ENCODE data around the gene HS3ST4. TPM values are rescaled to one million over a fixed set of nuclear protein-coding genes. Genes with fewer than 3 reads are reported as not detected.

HS3ST4 gene
- total and polyA plus RNA-seq, 2 of the 8 experiments (the other 6 are each of a cell fraction or from before 2014, with no cell fraction given) = 1.9 to 3.3 TPM

- no peak overlapping the region for H2BK120ac ChIP-seq (replicated peaks; ENCODE audit: low read depth, low read length)
- no peak overlapping the region for H4K5ac ChIP-seq (ENCODE audit: insufficient read length, low read depth, low read length)
- H3K18ac ChIP-seq (ENCODE audit: extremely low read depth, low read length) = no peak overlapping the region
- no peaks in the 10 kb centered on the region for H3K79me2 ChIP-seq (ENCODE audit: control insufficient read depth in 1 of 2, insufficient read depth in 2 of 2, low read length in 2 of 2)
- H3K9ac ChIP-seq (replicated peaks in 1 of 4; ENCODE audit: extremely low read depth in 1 of 4, low read depth in 3 of 4, low read length in 3 of 4) = no peak overlapping the region
- no peaks in the 10 kb centered on the region for H3K9me3 ChIP-seq (ENCODE audit: insufficient read depth in 2 of 2, low read depth in 1 of 2, low read length in 1 of 2)
- H4K8ac ChIP-seq (ENCODE audit: extremely low read depth, insufficient read depth, low read length) = no peak overlapping the region
- no peak overlapping the region for H2BK20ac ChIP-seq (ENCODE audit: low read length)
- H2AK5ac ChIP-seq (ENCODE audit: low read depth, low read length) = no peak overlapping the region
- no peak overlapping the region for H3K27ac ChIP-seq (ENCODE audit: low read depth, low read length)
- H3K23ac ChIP-seq (ENCODE audit: insufficient read length) = no peak overlapping the region
- no peak overlapping the region for H3K14ac ChIP-seq (ENCODE audit: insufficient read length)
- H3K56ac ChIP-seq (replicated peaks; ENCODE audit: insufficient read length, low read depth, low read length) = no peak overlapping the region
- no peak overlapping the region for H2BK15ac ChIP-seq (ENCODE audit: low read length)
- no peak overlapping the region for H3K4ac ChIP-seq (replicated peaks; ENCODE audit: insufficient read length, low read depth, low read length)
- no peak overlapping the region for H4K91ac ChIP-seq (replicated peaks; ENCODE audit: insufficient read length, low read length)
- ChIA-PET CTCF (ENCODE audit: partially characterized antibody) (no interaction called here), POLR2A (ENCODE audit: partially characterized antibody) (interaction anchor here (1.1 kb wide), 1 partner anchor 21 kb away, joined by 3 read pairs; no protein-coding TSS in a partner anchor)
- no peak overlapping the region for H2AFZ ChIP-seq (ENCODE audit: low read length)
- H3K4me1 ChIP-seq (replicated peaks in 1 of 4; ENCODE audit: control insufficient read depth in 3 of 4, insufficient read depth in 4 of 4, low read length in 3 of 4) = no peaks in the 10 kb centered on the region
- no peak overlapping the region for H2BK5ac ChIP-seq (ENCODE audit: low read depth, low read length)
- no peak for DNase-seq (ENCODE audit: low read depth in 1 of 2, low spot score in 2 of 2)
- no peak overlapping the region for H3K4me3 ChIP-seq (ENCODE audit: extremely low read depth in 1 of 4, insufficient read depth in 2 of 4, low read depth in 3 of 4, low read length in 4 of 4)
- H3K23me2 ChIP-seq (ENCODE audit: low read depth, low read length) = peaks cover 9% of the 10 kb centered on the region; the same call in 1 of the 2 replicates
- no peak for FAIRE-seq
- H3K79me1 ChIP-seq (ENCODE audit: low read depth, low read length) = no peaks in the 10 kb centered on the region
- H3K27me3 ChIP-seq (replicated peaks in 1 of 4; ENCODE audit: control insufficient read depth in 3 of 4, extremely low read depth in 1 of 4, insufficient read depth in 3 of 4, low read length in 3 of 4) = no peaks in the 10 kb centered on the region
- H3K36me3 ChIP-seq (ENCODE audit: control insufficient read depth in 2 of 4, insufficient read depth in 4 of 4, low read length in 3 of 4) = no peaks in the 10 kb centered on the region
- no peak overlapping the region for H2BK12ac ChIP-seq (ENCODE audit: low read depth, low read length)
- no peak overlapping the region for H3K4me2 ChIP-seq (ENCODE audit: insufficient read depth in 1 of 2, low read depth in 2 of 2, low read length in 2 of 2)
- H4K20me1 ChIP-seq (replicated peaks in 1 of 2; ENCODE audit: control insufficient read depth in 1 of 2, insufficient read depth in 2 of 2, low read length in 2 of 2) = peaks cover 0 to 3% of the 10 kb centered on the region in 2 experiments
- TF ChIP-seq CREB1 (IDR thresholded peaks at IDR 0.05) = no peak
- TF ChIP-seq ASH2L (IDR thresholded peaks at IDR 0.05; ENCODE audit: low read length) = no peak
- TF ChIP-seq HDAC6 (IDR thresholded peaks at IDR 0.05; ENCODE audit: low read depth, low read length) = no peak
- no peak for TF ChIP-seq FOSL1 (IDR thresholded peaks at IDR 0.05; ENCODE audit: insufficient read depth, low read depth, low read length)
- TF ChIP-seq SRF (IDR thresholded peaks at IDR 0.05; ENCODE audit: low read depth, low read length) = no peak
- TF ChIP-seq TCF12 (IDR thresholded peaks at IDR 0.05; ENCODE audit: low read depth, low read length) = no peak
- TF ChIP-seq SP2 (IDR thresholded peaks at IDR 0.05; ENCODE audit: low read length) = no peak
- TF ChIP-seq JUN (IDR thresholded peaks at IDR 0.05; ENCODE audit: low read depth, low read length) = no peak
- TF ChIP-seq BRCA1 (IDR thresholded peaks at IDR 0.05; ENCODE audit: low read depth, low read length) = no peak
These were observed 185.3 kb downstream of the HS3ST4 start for GRCh38 chr16:25877103-25877502.
